Measurements from ENCODE around the gene UBE2E2.

The UBE2E2 gene

GRCh38 chr3:23399221-23399620, 196.1 kb downstream of the UBE2E2 start:
- Histone ChIP-seq H3K79me2 (ENCODE audit: control insufficient read depth, low read length) (no peaks in the 10 kb centered on the region), H3K4me2 (ENCODE audit: low read length) (no peak overlapping the region), H3K9me3 (ENCODE audit: control insufficient read depth, insufficient read depth, low read length) (no peaks in the 10 kb centered on the region), H3K27me3 (ENCODE audit: control insufficient read depth, low read length) (no peaks in the 10 kb centered on the region), H3K4me1 (ENCODE audit: control insufficient read depth, low read length) (peaks cover 17% of the 10 kb centered on the region), H3K36me3 (ENCODE audit: control insufficient read depth, low read length) (no peaks in the 10 kb centered on the region), H3K27ac (ENCODE audit: low read depth, low read length) (no peak overlapping the region), H4K20me1 (ENCODE audit: control insufficient read depth, insufficient read depth, low read depth, low read length) (no peaks in the 10 kb centered on the region), H3K4me3 (ENCODE audit: low read length) (no peak overlapping the region), H3K9me2 (replicated peaks; ENCODE audit: control insufficient read depth, low read length) (no peaks in the 10 kb centered on the region), H3F3A (ENCODE audit: control insufficient read depth, insufficient read depth) (no peaks in the 10 kb centered on the region)
- no peak for TF ChIP-seq CTCF (IDR thresholded peaks at IDR 0.05; ENCODE audit: low read depth, low read length, poor library complexity, severe bottlenecking)
- TF ChIP-seq EZH2phosphoT487 (IDR thresholded peaks at IDR 0.05; ENCODE audit: borderline replicate concordance, low read length), result no peak

GRCh38 chr3:23402728-23403492, 199.8 kb downstream of the UBE2E2 start:
- no peaks in the 10 kb centered on the region for H3F3A ChIP-seq (ENCODE audit: control insufficient read depth, insufficient read depth)
- H3K9me3 ChIP-seq (ENCODE audit: control insufficient read depth, insufficient read depth, low read length), result no peaks in the 10 kb centered on the region
- no peak overlapping the region for H3K27ac ChIP-seq (ENCODE audit: low read depth, low read length)
- no peaks in the 10 kb centered on the region for H4K20me1 ChIP-seq (ENCODE audit: control insufficient read depth, insufficient read depth, low read depth, low read length)
- H3K4me1 ChIP-seq (ENCODE audit: control insufficient read depth, low read length), result peaks cover 39% of the 10 kb centered on the region
- peak overlapping the region; percentile 78 for H3K4me2 ChIP-seq (ENCODE audit: low read length)
- no peaks in the 10 kb centered on the region for H3K27me3 ChIP-seq (ENCODE audit: control insufficient read depth, low read length)
- peaks cover 5% of the 10 kb centered on the region; the same call in 1 of the 2 replicates for H3K79me2 ChIP-seq (ENCODE audit: control insufficient read depth, low read length)
- no peak overlapping the region for H3K4me3 ChIP-seq (ENCODE audit: low read length)
- no peak for TF ChIP-seq CTCF (IDR thresholded peaks at IDR 0.05; ENCODE audit: low read depth, low read length, poor library complexity, severe bottlenecking)
- no peak for TF ChIP-seq EZH2phosphoT487 (IDR thresholded peaks at IDR 0.05; ENCODE audit: borderline replicate concordance, low read length)
- no peaks in the 10 kb centered on the region for H3K9me2 ChIP-seq (replicated peaks; ENCODE audit: control insufficient read depth, low read length)
- H3K36me3 ChIP-seq (ENCODE audit: control insufficient read depth, low read length), result no peaks in the 10 kb centered on the region

GRCh38 chr3:23404246-23404645, 201.1 kb downstream of the UBE2E2 start:
- no peaks in the 10 kb centered on the region for H3K9me2 ChIP-seq (replicated peaks; ENCODE audit: control insufficient read depth, low read length)
- no peak overlapping the region for H3K27ac ChIP-seq (ENCODE audit: low read depth, low read length)
- H3K79me2 ChIP-seq (ENCODE audit: control insufficient read depth, low read length), result peaks cover 5% of the 10 kb centered on the region; the same call in 1 of the 2 replicates
- H3K36me3 ChIP-seq (ENCODE audit: control insufficient read depth, low read length), result no peaks in the 10 kb centered on the region
- no peaks in the 10 kb centered on the region for H4K20me1 ChIP-seq (ENCODE audit: control insufficient read depth, insufficient read depth, low read depth, low read length)
- no peaks in the 10 kb centered on the region for H3K9me3 ChIP-seq (ENCODE audit: control insufficient read depth, insufficient read depth, low read length)
- peak overlapping the region; percentile 58; the same call in 1 of the 2 replicates for H3K4me3 ChIP-seq (ENCODE audit: low read length)
- H3K27me3 ChIP-seq (ENCODE audit: control insufficient read depth, low read length), result no peaks in the 10 kb centered on the region
- TF ChIP-seq CTCF (IDR thresholded peaks at IDR 0.05; ENCODE audit: low read depth, low read length, poor library complexity, severe bottlenecking) (no peak), EZH2phosphoT487 (IDR thresholded peaks at IDR 0.05; ENCODE audit: borderline replicate concordance, low read length) (no peak)
- H3F3A ChIP-seq (ENCODE audit: control insufficient read depth, insufficient read depth), result no peaks in the 10 kb centered on the region
- H3K4me2 ChIP-seq (ENCODE audit: low read length), result peak overlapping the region; percentile 78
- peaks cover 39% of the 10 kb centered on the region for H3K4me1 ChIP-seq (ENCODE audit: control insufficient read depth, low read length)
